Effector memory CD4-positive, alpha-beta T cell (primary cell): ENCODE results near the gene HIPK3.

Experiments used
- DNase-seq, 3 donors: peaks; one replicate each; pipeline ENCODE4 v3.0.0-alpha.2; 2020
- H3K27ac ChIP-seq: 2 replicates; pipeline ENCODE4 v1.7.0; 2013; ENCODE audit warnings: mild to moderate bottlenecking, low read length, moderate library complexity; ENCODE audit not compliant: insufficient read depth, poor library complexity, severe bottlenecking
- H3K27me3 ChIP-seq: replicated peaks from 2 replicates; pipeline ENCODE4 v1.7.0; 2013; ENCODE audit warnings: mild to moderate bottlenecking, low read length; ENCODE audit not compliant: insufficient read depth, control insufficient read depth, poor library complexity, severe bottlenecking
- H3K36me3 ChIP-seq: 2 replicates; pipeline ENCODE4 v1.7.0; 2013; ENCODE audit warnings: mild to moderate bottlenecking, low read length, moderate library complexity; ENCODE audit not compliant: control insufficient read depth, insufficient read depth
- H3K4me1 ChIP-seq: 2 replicates; pipeline ENCODE4 v1.7.0; 2013; ENCODE audit warnings: low read length, mild to moderate bottlenecking; ENCODE audit not compliant: control insufficient read depth, insufficient read depth, poor library complexity, severe bottlenecking
- H3K4me3 ChIP-seq: 2 replicates; pipeline ENCODE4 v1.7.0; 2013; ENCODE audit warnings: low read length, low read depth, mild to moderate bottlenecking; ENCODE audit not compliant: insufficient read depth, poor library complexity, severe bottlenecking
- H3K9me3 ChIP-seq: 2 replicates; pipeline ENCODE4 v1.7.0; 2013; ENCODE audit warnings: mild to moderate bottlenecking, low read length, moderate library complexity; ENCODE audit not compliant: control insufficient read depth

The HIPK3 gene

GRCh38 chr11:33272338-33273107 is 15.3 kb downstream of the HIPK3 start:
- Histone ChIP-seq H3K27me3 (no peaks in the 10 kb centered on the region), H3K36me3 (no peaks in the 10 kb centered on the region), H3K4me3 (no peak overlapping the region), H3K4me1 (no peaks in the 10 kb centered on the region), H3K27ac (no peak overlapping the region), H3K9me3 (no peaks in the 10 kb centered on the region)
- DNase-seq: no peak

- H3K4me3 ChIP-seq: no peak overlapping the region
- H3K36me3 ChIP-seq: no peaks in the 10 kb centered on the region
- no peaks in the 10 kb centered on the region for H3K9me3 ChIP-seq
- DNase-seq: no peak
- no peaks in the 10 kb centered on the region for H3K27me3 ChIP-seq
- H3K27ac ChIP-seq: no peak overlapping the region
- no peaks in the 10 kb centered on the region for H3K4me1 ChIP-seq
Measured at GRCh38 chr11:33273656-33274055, 16.5 kb downstream of the HIPK3 start.

- Histone ChIP-seq H3K27ac (no peak overlapping the region), H3K4me1 (no peaks in the 10 kb centered on the region), H3K4me3 (no peak overlapping the region), H3K36me3 (no peaks in the 10 kb centered on the region), H3K27me3 (no peaks in the 10 kb centered on the region), H3K9me3 (no peaks in the 10 kb centered on the region)
- DNase-seq: no peak
Measured at GRCh38 chr11:33280411-33280810, 23.2 kb downstream of the HIPK3 start.

DNA sequence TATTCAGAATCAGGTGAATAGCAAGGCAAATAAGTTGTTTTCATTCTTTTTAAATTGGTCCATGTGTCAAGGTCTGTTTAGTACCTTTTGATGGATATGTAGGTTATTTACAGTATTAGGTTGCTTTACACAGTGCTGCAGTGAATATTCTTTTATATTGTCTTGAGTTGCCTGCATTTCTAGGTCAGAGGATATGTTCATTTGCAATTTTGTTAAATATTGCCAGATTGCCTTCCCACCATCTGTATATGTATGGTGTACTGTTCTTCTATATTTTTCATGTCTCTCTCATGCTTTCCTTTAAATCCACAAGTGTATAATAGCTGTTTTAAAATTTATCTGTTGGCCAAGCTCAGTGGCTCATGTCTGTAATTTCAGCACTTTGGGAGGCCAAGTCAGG is 24.6 kb downstream of the HIPK3 start:
- peaks cover 5% of the 10 kb centered on the region for H3K36me3 ChIP-seq
- no peaks in the 10 kb centered on the region for H3K27me3 ChIP-seq
- H3K4me3 ChIP-seq: no peak overlapping the region
- H3K27ac ChIP-seq: no peak overlapping the region
- DNase-seq: no peak
- H3K4me1 ChIP-seq: no peaks in the 10 kb centered on the region
- no peaks in the 10 kb centered on the region for H3K9me3 ChIP-seq

DNA sequence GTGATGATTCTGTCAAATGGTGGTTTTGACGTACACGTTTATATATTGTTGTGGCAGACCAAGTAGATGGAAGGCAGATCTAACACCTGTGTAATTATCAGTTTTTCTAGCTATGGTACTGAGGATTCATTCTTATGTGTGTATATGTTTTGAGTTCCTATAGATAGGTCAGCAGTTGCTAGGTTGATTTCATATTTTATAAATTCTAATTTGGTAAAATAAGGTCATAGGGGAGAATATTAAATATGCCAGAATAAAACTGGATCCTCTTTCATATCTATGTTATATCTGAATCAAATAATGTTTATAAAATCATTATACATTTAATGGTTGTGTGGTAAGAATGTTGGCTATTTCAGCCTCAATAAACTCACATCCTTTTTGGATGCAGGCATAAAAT is 27.6 kb downstream of the HIPK3 start:
- Histone ChIP-seq H3K27ac (no peak overlapping the region), H3K4me3 (no peak overlapping the region), H3K27me3 (no peaks in the 10 kb centered on the region), H3K4me1 (peaks cover 2% of the 10 kb centered on the region), H3K9me3 (no peaks in the 10 kb centered on the region), H3K36me3 (peaks cover 9% of the 10 kb centered on the region)
- DNase-seq: no peak

DNA sequence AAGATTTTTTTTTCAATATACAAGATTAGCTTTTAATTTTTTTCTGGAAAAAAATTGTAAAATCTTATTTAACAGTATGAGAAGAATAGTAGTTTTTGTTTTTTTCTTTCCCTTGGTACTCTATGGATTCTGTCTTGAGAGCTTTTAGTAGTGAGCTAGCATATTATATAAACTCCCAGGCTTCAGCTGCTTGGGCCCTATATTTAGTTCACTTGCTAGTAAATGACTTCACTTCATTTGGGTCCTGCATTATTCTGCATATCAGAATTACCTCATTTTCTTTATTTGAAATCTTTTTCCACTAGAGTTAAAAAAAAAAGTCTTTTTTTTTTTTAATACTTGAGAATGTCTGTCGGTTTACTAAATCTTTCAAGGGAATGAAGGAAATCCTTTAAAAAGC is 33.1 kb downstream of the HIPK3 start:
- Histone ChIP-seq H3K27me3 (no peaks in the 10 kb centered on the region), H3K27ac (no peak overlapping the region), H3K4me3 (no peak overlapping the region), H3K9me3 (no peaks in the 10 kb centered on the region), H3K36me3 (peaks cover 9% of the 10 kb centered on the region), H3K4me1 (peaks cover 2% of the 10 kb centered on the region)
- no peak for DNase-seq

DNA sequence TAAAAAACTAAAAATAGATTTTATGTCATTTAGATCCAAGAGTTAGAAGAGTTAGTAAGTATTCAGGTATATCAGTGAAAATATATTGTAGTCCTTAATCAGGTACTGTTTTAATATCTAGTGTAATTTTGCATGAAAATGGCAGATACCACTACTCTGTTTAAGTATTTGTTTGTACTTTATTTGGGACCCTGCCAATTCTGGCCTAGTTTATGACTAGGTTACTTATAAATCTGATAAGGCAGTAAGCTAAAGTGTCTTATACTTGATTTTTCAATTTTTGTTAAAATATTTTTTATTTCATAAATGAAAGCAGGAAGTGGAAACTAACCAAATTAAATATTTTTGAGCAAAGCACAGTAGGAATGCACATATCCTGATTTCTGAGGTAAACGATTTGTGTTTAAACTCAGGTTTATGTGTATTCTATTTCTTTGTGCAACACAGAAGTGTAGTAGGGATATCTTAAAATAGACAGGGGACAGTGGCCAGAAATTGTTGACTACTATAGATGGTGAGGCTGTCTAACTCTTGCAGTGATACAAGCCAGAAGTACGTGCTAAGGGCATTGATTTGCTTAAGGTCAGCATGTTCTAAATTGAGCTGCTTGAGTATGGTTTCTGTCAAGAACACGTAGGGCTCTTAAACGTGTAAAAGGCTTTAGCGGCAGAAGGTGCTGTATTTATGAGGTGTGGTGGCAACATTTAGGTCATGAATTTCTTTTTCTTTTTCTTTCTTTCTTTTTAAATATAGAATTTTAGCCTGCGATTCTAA is 34.0 kb downstream of the HIPK3 start:
- Histone ChIP-seq H3K27ac (no peak overlapping the region), H3K4me1 (peaks cover 2% of the 10 kb centered on the region), H3K36me3 (peaks cover 9% of the 10 kb centered on the region), H3K4me3 (no peak overlapping the region), H3K27me3 (no peaks in the 10 kb centered on the region), H3K9me3 (no peaks in the 10 kb centered on the region)
- DNase-seq: no peak

DNA sequence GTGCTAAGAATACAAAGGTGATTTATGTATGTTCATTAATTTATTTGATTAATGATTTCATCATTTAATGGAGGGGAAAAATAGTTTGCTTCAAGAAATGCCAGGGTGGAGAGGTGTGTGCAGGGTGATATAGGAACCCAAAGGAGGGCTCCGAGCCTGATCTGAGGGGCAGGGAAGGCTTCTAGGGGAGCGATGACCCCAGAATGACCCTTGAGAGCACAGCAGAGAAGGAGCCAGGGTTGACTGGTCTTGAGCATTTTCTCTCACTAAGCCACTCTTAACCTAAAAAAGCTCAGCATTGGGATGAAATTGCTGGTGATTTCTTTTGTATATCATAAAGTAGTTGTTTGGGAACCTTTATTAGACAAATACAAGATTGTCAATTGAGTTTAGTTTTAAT is 35.1 kb downstream of the HIPK3 start:
- H3K4me3 ChIP-seq: no peak overlapping the region
- no peaks in the 10 kb centered on the region for H3K27me3 ChIP-seq
- DNase-seq: no peak
- H3K4me1 ChIP-seq: peaks cover 1% of the 10 kb centered on the region
- H3K36me3 ChIP-seq: peaks cover 3% of the 10 kb centered on the region
- H3K9me3 ChIP-seq: no peaks in the 10 kb centered on the region
- H3K27ac ChIP-seq: no peak overlapping the region

GRCh38 chr11:33294224-33294623 is 37.0 kb downstream of the HIPK3 start:
- DNase-seq: no peak
- H3K36me3 ChIP-seq: no peaks in the 10 kb centered on the region
- H3K27ac ChIP-seq: no peak overlapping the region

DNA sequence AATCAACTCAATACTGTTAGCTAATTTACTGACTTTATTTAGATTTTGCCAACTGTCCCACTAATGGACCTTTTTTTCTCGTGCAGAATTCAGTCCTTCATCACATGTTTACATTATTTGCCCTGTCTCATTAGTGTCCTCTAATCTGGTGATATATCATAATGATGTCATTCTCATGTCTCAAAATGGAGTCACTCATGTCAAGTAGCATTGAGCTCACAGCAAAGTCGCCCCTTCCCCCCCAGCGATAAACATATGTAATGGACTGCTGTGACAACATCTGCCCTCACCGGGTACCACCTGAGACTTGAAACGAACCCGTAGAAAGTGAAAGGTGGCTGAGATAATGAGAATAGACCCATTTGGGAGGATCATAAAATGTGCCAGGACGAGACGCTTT is 37.6 kb downstream of the HIPK3 start:
- no peaks in the 10 kb centered on the region for H3K9me3 ChIP-seq
- no peaks in the 10 kb centered on the region for H3K36me3 ChIP-seq
- H3K4me1 ChIP-seq: no peaks in the 10 kb centered on the region
- no peak overlapping the region for H3K4me3 ChIP-seq
- no peaks in the 10 kb centered on the region for H3K27me3 ChIP-seq
- no peak overlapping the region for H3K27ac ChIP-seq
- no peak for DNase-seq

More at GRCh38 chr11:33294224-33294623, 37.0 kb downstream of the HIPK3 start:
- Histone ChIP-seq H3K4me1 (no peaks in the 10 kb centered on the region), H3K4me3 (no peak overlapping the region), H3K9me3 (no peaks in the 10 kb centered on the region), H3K27me3 (no peaks in the 10 kb centered on the region)
